H1 (cell line): ENCODE results near the gene UBA5. TPM values are rescaled to one million over a fixed set of nuclear protein-coding genes. Genes with fewer than 3 reads are reported as not detected.

Experiments
- CTCF ChIA-PET: fragments of 300-600 bp; sonication (Branson Sonifier 250); formaldehyde crosslinking; loops from one replicate; lab custom pipeline; 2021; ENCODE audit not compliant: partially characterized antibody; lab: Charles Lee
- POLR2A ChIA-PET: fragments of 300-600 bp; sonication (Branson Sonifier 250); formaldehyde crosslinking; loops from one replicate; lab custom pipeline; 2021; ENCODE audit warnings: inconsistent platforms; ENCODE audit not compliant: partially characterized antibody; lab: Charles Lee
- DNase-seq, 2 experiments: peaks; one replicate each; pipeline versions ENCODE4 v3.0.0 to v3.0.0-alpha.2; 2010 to 2022; ENCODE audit warnings: low spot score in 2 of 2, low read depth in 1 of 2, mixed read lengths in 1 of 2
- FAIRE-seq: peaks from 2 replicates; lab custom pipeline; 2011; peaks lifted over from hg19 to GRCh38; lab: Jason Lieb, UNC
- H2AFZ ChIP-seq: 2 replicates; pipeline ENCODE4 v1.8.1; 2012; ENCODE audit warnings: low read length, inconsistent platforms
- H2AK5ac ChIP-seq: 2 replicates; pipeline ENCODE4 v1.6.1; 2013; ENCODE audit warnings: low read depth, low read length
- H2BK120ac ChIP-seq: replicated peaks from 2 replicates; pipeline ENCODE3; 2013; ENCODE audit warnings: low read depth, low read length, inconsistent platforms
- H2BK12ac ChIP-seq: 2 replicates; pipeline ENCODE4 v1.6.1; 2013; ENCODE audit warnings: low read depth, low read length
- H2BK15ac ChIP-seq: 2 replicates; pipeline ENCODE4 v1.6.1; 2013; ENCODE audit warnings: low read length
- H2BK20ac ChIP-seq: 2 replicates; pipeline ENCODE4 v1.6.1; 2013; ENCODE audit warnings: low read length
- H2BK5ac ChIP-seq: 2 replicates; pipeline ENCODE4 v1.6.1; 2013; ENCODE audit warnings: low read depth, low read length
- H3K14ac ChIP-seq: 2 replicates; pipeline ENCODE4 v1.6.1; 2013; ENCODE audit warnings: inconsistent platforms; ENCODE audit not compliant: insufficient read length
- H3K18ac ChIP-seq: 2 replicates; pipeline ENCODE4 v1.6.1; 2013; ENCODE audit warnings: low read length; ENCODE audit errors: extremely low read depth
- H3K23ac ChIP-seq: 2 replicates; pipeline ENCODE4 v1.6.1; 2013; ENCODE audit warnings: inconsistent platforms; ENCODE audit not compliant: insufficient read length
- H3K23me2 ChIP-seq: 2 replicates; pipeline ENCODE4 v1.6.1; 2013; ENCODE audit warnings: low read depth, low read length
- H3K27ac ChIP-seq: 2 replicates; pipeline ENCODE4 v1.6.1; 2011; ENCODE audit warnings: low read depth, low read length, inconsistent platforms
- H3K27me3 ChIP-seq, 4 experiments: replicated peaks in 1 of 4; 1 replicate in 1 of 4; 2 replicates in 3 of 4; pipeline versions ENCODE4 v1.6.1 to v1.8.1; 2011 to 2013; ENCODE audit warnings: low read length in 3 of 4, mild to moderate bottlenecking in 3 of 4, inconsistent platforms in 2 of 4, mixed read lengths in 2 of 4, moderate library complexity in 1 of 4; ENCODE audit not compliant: control insufficient read depth in 3 of 4, insufficient read depth in 3 of 4; ENCODE audit errors: extremely low read depth in 1 of 4
- H3K36me3 ChIP-seq, 4 experiments: 2 replicates each; pipeline versions ENCODE4 v1.6.1 to v1.8.1; 2011 to 2013; ENCODE audit warnings: mild to moderate bottlenecking in 4 of 4, low read length in 3 of 4, moderate library complexity in 2 of 4, control low read depth in 1 of 4, inconsistent platforms in 1 of 4; ENCODE audit not compliant: insufficient read depth in 4 of 4, control insufficient read depth in 2 of 4
- H3K4ac ChIP-seq: replicated peaks from 2 replicates; pipeline ENCODE3; 2013; ENCODE audit warnings: low read length, low read depth, mixed read lengths, inconsistent platforms; ENCODE audit not compliant: insufficient read length
- H3K4me1 ChIP-seq, 4 experiments: replicated peaks in 1 of 4; 1 replicate in 1 of 4; 2 replicates in 3 of 4; pipeline versions ENCODE4 v1.6.1 to v1.8.1; 2011 to 2013; ENCODE audit warnings: low read length in 3 of 4, inconsistent platforms in 2 of 4, mixed read lengths in 1 of 4; ENCODE audit not compliant: insufficient read depth in 4 of 4, control insufficient read depth in 3 of 4
- H3K4me2 ChIP-seq, 2 experiments: 2 replicates each; pipeline versions ENCODE4 v1.6.1 to v1.8.1; 2011 to 2013; ENCODE audit warnings: low read depth in 2 of 2, low read length in 2 of 2, control low read depth in 1 of 2, inconsistent platforms in 1 of 2, mild to moderate bottlenecking in 1 of 2; ENCODE audit not compliant: insufficient read depth in 1 of 2
- H3K4me3 ChIP-seq, 4 experiments: fragments of 200-600, 300-600 bp in 1 of 4; sonication (generic), shearing (Covaris generic), sonication (Bioruptor Twin) in 1 of 4; 2 replicates each; pipeline versions ENCODE4 v1.5.1 to v1.8.1; 2011 to 2016; ENCODE audit warnings: low read length in 4 of 4, low read depth in 3 of 4, control low read depth in 2 of 4, inconsistent platforms in 2 of 4, mild to moderate bottlenecking in 2 of 4, mixed read lengths in 1 of 4, moderate library complexity in 1 of 4; ENCODE audit not compliant: insufficient read depth in 2 of 4; ENCODE audit errors: extremely low read depth in 1 of 4
- H3K56ac ChIP-seq: replicated peaks from 2 replicates; pipeline ENCODE3; 2013; ENCODE audit warnings: low read depth, mild to moderate bottlenecking, mixed read lengths, low read length, inconsistent platforms; ENCODE audit not compliant: insufficient read length
- H3K79me1 ChIP-seq: 2 replicates; pipeline ENCODE4 v1.6.1; 2013; ENCODE audit warnings: low read depth, low read length, control low read depth
- H3K79me2 ChIP-seq, 2 experiments: 2 replicates each; pipeline versions ENCODE4 v1.6.1 to v1.8.1; 2012 to 2013; ENCODE audit warnings: low read length in 2 of 2, mild to moderate bottlenecking in 2 of 2, inconsistent platforms in 1 of 2; ENCODE audit not compliant: insufficient read depth in 2 of 2, control insufficient read depth in 1 of 2
- H3K9ac ChIP-seq, 4 experiments: replicated peaks in 1 of 4; 1 replicate in 1 of 4; 2 replicates in 3 of 4; pipeline versions ENCODE4 v1.6.1 to v1.8.1; 2011 to 2013; ENCODE audit warnings: low read depth in 3 of 4, low read length in 3 of 4, control low read depth in 2 of 4, mild to moderate bottlenecking in 2 of 4, moderate library complexity in 2 of 4, inconsistent platforms in 1 of 4; ENCODE audit errors: extremely low read depth in 1 of 4
- H3K9me3 ChIP-seq, 2 experiments: 2 replicates each; pipeline versions ENCODE4 v1.6.1 to v1.8.1; 2012 to 2013; ENCODE audit warnings: mild to moderate bottlenecking in 2 of 2, moderate library complexity in 2 of 2, control low read depth in 1 of 2, inconsistent platforms in 1 of 2, low read depth in 1 of 2, low read length in 1 of 2, mixed read lengths in 1 of 2; ENCODE audit not compliant: insufficient read depth in 2 of 2
- H4K20me1 ChIP-seq, 2 experiments: replicated peaks in 1 of 2; 2 replicates each; pipeline versions ENCODE3 to v1.8.1; 2011 to 2013; ENCODE audit warnings: inconsistent platforms in 2 of 2, low read length in 2 of 2, mild to moderate bottlenecking in 1 of 2; ENCODE audit not compliant: insufficient read depth in 2 of 2, control insufficient read depth in 1 of 2
- H4K5ac ChIP-seq: 2 replicates; pipeline ENCODE4 v1.6.1; 2013; ENCODE audit warnings: low read length, low read depth, mixed read lengths, inconsistent platforms; ENCODE audit not compliant: insufficient read length
- H4K8ac ChIP-seq: 2 replicates; pipeline ENCODE4 v1.8.0; 2013; ENCODE audit warnings: mild to moderate bottlenecking, moderate library complexity, low read length, inconsistent platforms; ENCODE audit not compliant: insufficient read depth; ENCODE audit errors: extremely low read depth
- H4K91ac ChIP-seq: replicated peaks from 2 replicates; pipeline ENCODE3; 2013; ENCODE audit warnings: low read length, mixed read lengths, inconsistent platforms; ENCODE audit not compliant: insufficient read length
- CTBP2 ChIP-seq: IDR thresholded peaks from 2 replicates; pipeline ENCODE4 v1.7.0; 2011; ENCODE audit warnings: borderline replicate concordance, mild to moderate bottlenecking, moderate library complexity, mixed read lengths, low read length; ENCODE audit not compliant: insufficient read depth, insufficient read length
- EZH2 ChIP-seq: fragments of 200-600 bp; sonication (generic); IDR thresholded peaks from 2 replicates; pipeline ENCODE4 v1.7.1; 2012; ENCODE audit warnings: low read depth, mild to moderate bottlenecking, moderate library complexity, low read length, inconsistent platforms; ENCODE audit not compliant: severe bottlenecking
- KDM1A ChIP-seq: fragments of 200-600, 300-600 bp; sonication (generic); IDR thresholded peaks from 2 replicates; pipeline ENCODE4 v1.7.1; 2016; ENCODE audit warnings: mild to moderate bottlenecking, low read length, borderline replicate concordance
- POLR2AphosphoS5 ChIP-seq: IDR thresholded peaks from 2 replicates; pipeline ENCODE4 v1.6.1; 2011; ENCODE audit warnings: low read depth, low read length
- RFX5 ChIP-seq: IDR thresholded peaks from 2 replicates; pipeline ENCODE4 v1.6.1; 2011; ENCODE audit warnings: low read depth, low read length, improper control_type of control experiment, borderline replicate concordance
- RXRA ChIP-seq: IDR thresholded peaks from 2 replicates; pipeline ENCODE4 v1.6.1; 2011; ENCODE audit warnings: low read depth, mild to moderate bottlenecking, low read length, moderate library complexity; ENCODE audit not compliant: insufficient read depth
- SRF ChIP-seq: IDR thresholded peaks from 2 replicates; pipeline ENCODE4 v1.6.1; 2011; ENCODE audit warnings: mild to moderate bottlenecking, low read depth, low read length, moderate library complexity
- TBP ChIP-seq: IDR thresholded peaks from 2 replicates; pipeline ENCODE4 v1.6.1; 2011; ENCODE audit warnings: low read depth, low read length, improper control_type of control experiment
- WGBS, 2 experiments: shearing (Covaris generic) in 1 of 2; methylation state at CpG; one replicate each; pipeline versions ENCODE4 v1.1.6 to v1.1.7; 2013 to 2015; ENCODE audit warnings: low lambda C conversion rate in 2 of 2, mixed read lengths in 2 of 2, inconsistent platforms in 1 of 2, low coverage in 1 of 2, missing lambda C conversion rate in 1 of 2; ENCODE audit not compliant: insufficient replicate concordance in 2 of 2, insufficient coverage in 1 of 2, insufficient read length in 1 of 2; ENCODE audit errors: extremely low coverage in 1 of 2, missing lambda C conversion rate in 1 of 2; 5-methylcytosine and 5-hydroxymethylcytosine counted together
- polyA plus RNA-seq, 7 experiments: library from polyadenylated mRNA; depleted of rRNA in 3 of 7; stranded (reverse) in 5 of 7; unstranded in 2 of 7; fragments of >200 nt in 5 of 7; fragments of 200-250 nt in 2 of 7; gene quantifications; 1 replicate in 5 of 7; 2 replicates in 1 of 7; 4 replicates in 1 of 7; pipeline versions ENCODE4 v1.2.1 to v1.2.3, GENCODE V29; 2011 to 2013; ENCODE audit warnings: missing spikeins in 2 of 7, mixed read lengths in 2 of 7
- total RNA-seq: library from RNA; stranded (reverse); fragmentation: NEBNext Ultra II Directional; extraction: Animal tissue kit (Norgen Biotek cat#: 25700); gene quantifications from 2 replicates; pipeline ENCODE4 v1.2.1, GENCODE V29; 2021
- TF ChIP-seq, protein P1 (sequence below): IDR thresholded peaks from 2 replicates; pipeline ENCODE4 v1.6.1; 2012; ENCODE audit warnings: inconsistent platforms
- TF ChIP-seq, protein P2 (sequence below): IDR thresholded peaks from 2 replicates; pipeline ENCODE4 v1.6.1; 2012; ENCODE audit warnings: low read length, inconsistent platforms

Gene UBA5
- total and polyA plus RNA-seq, 2 of the 8 experiments (the other 6 are each of a cell fraction or from before 2014, with no cell fraction given) = 11.0 to 28.0 TPM

DNA sequence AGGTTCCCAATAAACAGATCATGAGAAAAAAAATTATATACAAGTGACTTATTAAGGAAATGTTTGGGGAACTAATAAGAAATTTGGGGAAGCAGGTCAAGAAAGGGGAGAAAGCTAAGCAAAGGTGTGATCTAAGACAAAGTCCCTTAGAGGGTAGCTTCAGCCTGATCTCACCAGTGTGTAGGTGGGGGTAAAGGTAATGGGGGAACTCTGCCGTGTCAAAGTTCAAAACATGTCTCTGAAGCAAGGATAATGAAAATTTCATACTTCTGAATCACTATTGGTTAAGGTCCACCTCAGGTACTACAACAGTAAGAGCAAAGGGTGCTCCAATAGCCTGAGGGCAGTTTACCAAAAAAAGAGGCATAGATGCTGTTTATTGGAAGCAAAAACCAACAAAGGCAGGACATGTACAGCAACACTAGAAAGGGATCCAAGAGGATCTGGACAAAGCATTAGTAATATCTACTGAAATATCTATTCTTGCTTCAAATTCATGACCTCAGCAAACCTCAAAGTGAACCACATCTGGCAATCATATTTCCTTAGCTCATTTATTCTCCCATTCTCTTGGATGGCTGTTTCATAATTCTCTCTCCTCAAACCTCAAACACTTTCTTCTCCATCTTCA is 7.4 kb upstream of the UBA5 start:
- H2BK12ac ChIP-seq = no peak overlapping the region
- no peak overlapping the region for H4K91ac ChIP-seq
- no peaks in the 10 kb centered on the region for H3K79me1 ChIP-seq
- H4K20me1 ChIP-seq = no peaks in the 10 kb centered on the region
- no peaks in the 10 kb centered on the region; the same call in 1 of the 2 replicates for H3K23me2 ChIP-seq
- DNase-seq = no peak
- H4K5ac ChIP-seq = no peak overlapping the region
- FAIRE-seq = no peak
- H2AFZ ChIP-seq = no peak overlapping the region
- no peak overlapping the region for H3K27ac ChIP-seq
- no peak overlapping the region for H2BK15ac ChIP-seq
- no peaks in the 10 kb centered on the region for H3K4me1 ChIP-seq
- no peaks in the 10 kb centered on the region for H3K9me3 ChIP-seq
- H3K23ac ChIP-seq = no peak overlapping the region
- no peaks in the 10 kb centered on the region for H3K79me2 ChIP-seq
- no peak overlapping the region for H3K18ac ChIP-seq
- H3K14ac ChIP-seq = no peak overlapping the region
- WGBS, 2 experiments = 86% methylated on average over 1 of the region's 1 CpG; no CpG with 5 or more reads in 1 of the 2 experiments
- H3K36me3 ChIP-seq = no peaks in the 10 kb centered on the region
- ChIA-PET CTCF (interaction anchor here (2.6 to 4.3 kb wide), 2 partner anchors 10 to 117 kb away, joined by 6 to 23 read pairs; no protein-coding TSS in a partner anchor), POLR2A (no interaction called here)
- no peak overlapping the region for H2AK5ac ChIP-seq
- H2BK5ac ChIP-seq = no peak overlapping the region
- no peak overlapping the region for H2BK120ac ChIP-seq
- H3K4me3 ChIP-seq = no peak overlapping the region
- H4K8ac ChIP-seq = no peak overlapping the region
- H3K27me3 ChIP-seq = no peaks in the 10 kb centered on the region
- no peak overlapping the region for H2BK20ac ChIP-seq
- no peak overlapping the region for H3K4ac ChIP-seq
- H3K9ac ChIP-seq = no peak overlapping the region
- H3K4me2 ChIP-seq = no peak overlapping the region
- H3K56ac ChIP-seq = no peak overlapping the region
- TF ChIP-seq SRF (no peak), CTBP2 (no peak), EZH2 (no peak), POLR2AphosphoS5 (no peak), RFX5 (no peak), TBP (no peak), RXRA (no peak), KDM1A (no peak)
- TF ChIP-seq, protein P1, sequence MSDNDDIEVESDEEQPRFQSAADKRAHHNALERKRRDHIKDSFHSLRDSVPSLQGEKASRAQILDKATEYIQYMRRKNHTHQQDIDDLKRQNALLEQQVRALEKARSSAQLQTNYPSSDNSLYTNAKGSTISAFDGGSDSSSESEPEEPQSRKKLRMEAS = no peak
- TF ChIP-seq, protein P2, sequence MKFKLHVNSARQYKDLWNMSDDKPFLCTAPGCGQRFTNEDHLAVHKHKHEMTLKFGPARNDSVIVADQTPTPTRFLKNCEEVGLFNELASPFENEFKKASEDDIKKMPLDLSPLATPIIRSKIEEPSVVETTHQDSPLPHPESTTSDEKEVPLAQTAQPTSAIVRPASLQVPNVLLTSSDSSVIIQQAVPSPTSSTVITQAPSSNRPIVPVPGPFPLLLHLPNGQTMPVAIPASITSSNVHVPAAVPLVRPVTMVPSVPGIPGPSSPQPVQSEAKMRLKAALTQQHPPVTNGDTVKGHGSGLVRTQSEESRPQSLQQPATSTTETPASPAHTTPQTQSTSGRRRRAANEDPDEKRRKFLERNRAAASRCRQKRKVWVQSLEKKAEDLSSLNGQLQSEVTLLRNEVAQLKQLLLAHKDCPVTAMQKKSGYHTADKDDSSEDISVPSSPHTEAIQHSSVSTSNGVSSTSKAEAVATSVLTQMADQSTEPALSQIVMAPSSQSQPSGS = no peak
